H1 (cell line): Measurements from ENCODE around the gene INPP5A. TPM values are rescaled to one million over a fixed set of nuclear protein-coding genes. Genes with fewer than 3 reads are reported as not detected.
"Not testable (repeated sequence)": the region's sequence is repeated elsewhere in the genome, so short reads cannot be mapped to it uniquely, and the experiment has no call there.

Experiments used
- CTCF ChIA-PET: fragments of 300-600 bp; sonication (Branson Sonifier 250); formaldehyde crosslinking; loops from one replicate; lab custom pipeline; 2021; ENCODE audit not compliant: partially characterized antibody; lab: Charles Lee
- POLR2A ChIA-PET: fragments of 300-600 bp; sonication (Branson Sonifier 250); formaldehyde crosslinking; loops from one replicate; lab custom pipeline; 2021; ENCODE audit warnings: inconsistent platforms; ENCODE audit not compliant: partially characterized antibody; lab: Charles Lee
- DNase-seq, 2 experiments: peaks; one replicate each; pipeline versions ENCODE4 v3.0.0 to v3.0.0-alpha.2; 2010 to 2022; ENCODE audit warnings: low spot score in 2 of 2, low read depth in 1 of 2, mixed read lengths in 1 of 2
- FAIRE-seq: peaks from 2 replicates; lab custom pipeline; 2011; peaks lifted over from hg19 to GRCh38; lab: Jason Lieb, UNC
- H2AFZ ChIP-seq: 2 replicates; pipeline ENCODE4 v1.8.1; 2012; ENCODE audit warnings: low read length, inconsistent platforms
- H2AK5ac ChIP-seq: 2 replicates; pipeline ENCODE4 v1.6.1; 2013; ENCODE audit warnings: low read depth, low read length
- H2BK120ac ChIP-seq: replicated peaks from 2 replicates; pipeline ENCODE3; 2013; ENCODE audit warnings: low read depth, low read length, inconsistent platforms
- H2BK12ac ChIP-seq: 2 replicates; pipeline ENCODE4 v1.6.1; 2013; ENCODE audit warnings: low read depth, low read length
- H2BK15ac ChIP-seq: 2 replicates; pipeline ENCODE4 v1.6.1; 2013; ENCODE audit warnings: low read length
- H2BK20ac ChIP-seq: 2 replicates; pipeline ENCODE4 v1.6.1; 2013; ENCODE audit warnings: low read length
- H2BK5ac ChIP-seq: 2 replicates; pipeline ENCODE4 v1.6.1; 2013; ENCODE audit warnings: low read depth, low read length
- H3K14ac ChIP-seq: 2 replicates; pipeline ENCODE4 v1.6.1; 2013; ENCODE audit warnings: inconsistent platforms; ENCODE audit not compliant: insufficient read length
- H3K18ac ChIP-seq: 2 replicates; pipeline ENCODE4 v1.6.1; 2013; ENCODE audit warnings: low read length; ENCODE audit errors: extremely low read depth
- H3K23ac ChIP-seq: 2 replicates; pipeline ENCODE4 v1.6.1; 2013; ENCODE audit warnings: inconsistent platforms; ENCODE audit not compliant: insufficient read length
- H3K23me2 ChIP-seq: 2 replicates; pipeline ENCODE4 v1.6.1; 2013; ENCODE audit warnings: low read depth, low read length
- H3K27ac ChIP-seq: 2 replicates; pipeline ENCODE4 v1.6.1; 2011; ENCODE audit warnings: low read depth, low read length, inconsistent platforms
- H3K27me3 ChIP-seq, 4 experiments: replicated peaks in 1 of 4; 1 replicate in 1 of 4; 2 replicates in 3 of 4; pipeline versions ENCODE4 v1.6.1 to v1.8.1; 2011 to 2013; ENCODE audit warnings: low read length in 3 of 4, mild to moderate bottlenecking in 3 of 4, inconsistent platforms in 2 of 4, mixed read lengths in 2 of 4, moderate library complexity in 1 of 4; ENCODE audit not compliant: control insufficient read depth in 3 of 4, insufficient read depth in 3 of 4; ENCODE audit errors: extremely low read depth in 1 of 4
- H3K36me3 ChIP-seq, 4 experiments: 2 replicates each; pipeline versions ENCODE4 v1.6.1 to v1.8.1; 2011 to 2013; ENCODE audit warnings: mild to moderate bottlenecking in 4 of 4, low read length in 3 of 4, moderate library complexity in 2 of 4, control low read depth in 1 of 4, inconsistent platforms in 1 of 4; ENCODE audit not compliant: insufficient read depth in 4 of 4, control insufficient read depth in 2 of 4
- H3K4ac ChIP-seq: replicated peaks from 2 replicates; pipeline ENCODE3; 2013; ENCODE audit warnings: low read length, low read depth, mixed read lengths, inconsistent platforms; ENCODE audit not compliant: insufficient read length
- H3K4me1 ChIP-seq, 4 experiments: replicated peaks in 1 of 4; 1 replicate in 1 of 4; 2 replicates in 3 of 4; pipeline versions ENCODE4 v1.6.1 to v1.8.1; 2011 to 2013; ENCODE audit warnings: low read length in 3 of 4, inconsistent platforms in 2 of 4, mixed read lengths in 1 of 4; ENCODE audit not compliant: insufficient read depth in 4 of 4, control insufficient read depth in 3 of 4
- H3K4me2 ChIP-seq, 2 experiments: 2 replicates each; pipeline versions ENCODE4 v1.6.1 to v1.8.1; 2011 to 2013; ENCODE audit warnings: low read depth in 2 of 2, low read length in 2 of 2, control low read depth in 1 of 2, inconsistent platforms in 1 of 2, mild to moderate bottlenecking in 1 of 2; ENCODE audit not compliant: insufficient read depth in 1 of 2
- H3K4me3 ChIP-seq, 4 experiments: fragments of 200-600, 300-600 bp in 1 of 4; sonication (generic), shearing (Covaris generic), sonication (Bioruptor Twin) in 1 of 4; 2 replicates each; pipeline versions ENCODE4 v1.5.1 to v1.8.1; 2011 to 2016; ENCODE audit warnings: low read length in 4 of 4, low read depth in 3 of 4, control low read depth in 2 of 4, inconsistent platforms in 2 of 4, mild to moderate bottlenecking in 2 of 4, mixed read lengths in 1 of 4, moderate library complexity in 1 of 4; ENCODE audit not compliant: insufficient read depth in 2 of 4; ENCODE audit errors: extremely low read depth in 1 of 4
- H3K56ac ChIP-seq: replicated peaks from 2 replicates; pipeline ENCODE3; 2013; ENCODE audit warnings: low read depth, mild to moderate bottlenecking, mixed read lengths, low read length, inconsistent platforms; ENCODE audit not compliant: insufficient read length
- H3K79me1 ChIP-seq: 2 replicates; pipeline ENCODE4 v1.6.1; 2013; ENCODE audit warnings: low read depth, low read length, control low read depth
- H3K79me2 ChIP-seq, 2 experiments: 2 replicates each; pipeline versions ENCODE4 v1.6.1 to v1.8.1; 2012 to 2013; ENCODE audit warnings: low read length in 2 of 2, mild to moderate bottlenecking in 2 of 2, inconsistent platforms in 1 of 2; ENCODE audit not compliant: insufficient read depth in 2 of 2, control insufficient read depth in 1 of 2
- H3K9ac ChIP-seq, 4 experiments: replicated peaks in 1 of 4; 1 replicate in 1 of 4; 2 replicates in 3 of 4; pipeline versions ENCODE4 v1.6.1 to v1.8.1; 2011 to 2013; ENCODE audit warnings: low read depth in 3 of 4, low read length in 3 of 4, control low read depth in 2 of 4, mild to moderate bottlenecking in 2 of 4, moderate library complexity in 2 of 4, inconsistent platforms in 1 of 4; ENCODE audit errors: extremely low read depth in 1 of 4
- H3K9me3 ChIP-seq, 2 experiments: 2 replicates each; pipeline versions ENCODE4 v1.6.1 to v1.8.1; 2012 to 2013; ENCODE audit warnings: mild to moderate bottlenecking in 2 of 2, moderate library complexity in 2 of 2, control low read depth in 1 of 2, inconsistent platforms in 1 of 2, low read depth in 1 of 2, low read length in 1 of 2, mixed read lengths in 1 of 2; ENCODE audit not compliant: insufficient read depth in 2 of 2
- H4K20me1 ChIP-seq, 2 experiments: replicated peaks in 1 of 2; 2 replicates each; pipeline versions ENCODE3 to v1.8.1; 2011 to 2013; ENCODE audit warnings: inconsistent platforms in 2 of 2, low read length in 2 of 2, mild to moderate bottlenecking in 1 of 2; ENCODE audit not compliant: insufficient read depth in 2 of 2, control insufficient read depth in 1 of 2
- H4K5ac ChIP-seq: 2 replicates; pipeline ENCODE4 v1.6.1; 2013; ENCODE audit warnings: low read length, low read depth, mixed read lengths, inconsistent platforms; ENCODE audit not compliant: insufficient read length
- H4K8ac ChIP-seq: 2 replicates; pipeline ENCODE4 v1.8.0; 2013; ENCODE audit warnings: mild to moderate bottlenecking, moderate library complexity, low read length, inconsistent platforms; ENCODE audit not compliant: insufficient read depth; ENCODE audit errors: extremely low read depth
- H4K91ac ChIP-seq: replicated peaks from 2 replicates; pipeline ENCODE3; 2013; ENCODE audit warnings: low read length, mixed read lengths, inconsistent platforms; ENCODE audit not compliant: insufficient read length
- WGBS, 2 experiments: shearing (Covaris generic) in 1 of 2; methylation state at CpG; one replicate each; pipeline versions ENCODE4 v1.1.6 to v1.1.7; 2013 to 2015; ENCODE audit warnings: low lambda C conversion rate in 2 of 2, mixed read lengths in 2 of 2, inconsistent platforms in 1 of 2, low coverage in 1 of 2, missing lambda C conversion rate in 1 of 2; ENCODE audit not compliant: insufficient replicate concordance in 2 of 2, insufficient coverage in 1 of 2, insufficient read length in 1 of 2; ENCODE audit errors: extremely low coverage in 1 of 2, missing lambda C conversion rate in 1 of 2; 5-methylcytosine and 5-hydroxymethylcytosine counted together
- polyA plus RNA-seq, 7 experiments: library from polyadenylated mRNA; depleted of rRNA in 3 of 7; stranded (reverse) in 5 of 7; unstranded in 2 of 7; fragments of >200 nt in 5 of 7; fragments of 200-250 nt in 2 of 7; gene quantifications; 1 replicate in 5 of 7; 2 replicates in 1 of 7; 4 replicates in 1 of 7; pipeline versions ENCODE4 v1.2.1 to v1.2.3, GENCODE V29; 2011 to 2013; ENCODE audit warnings: missing spikeins in 2 of 7, mixed read lengths in 2 of 7
- total RNA-seq: library from RNA; stranded (reverse); fragmentation: NEBNext Ultra II Directional; extraction: Animal tissue kit (Norgen Biotek cat#: 25700); gene quantifications from 2 replicates; pipeline ENCODE4 v1.2.1, GENCODE V29; 2021

Gene INPP5A
- total and polyA plus RNA-seq, 2 of the 8 experiments (the other 6 are each of a cell fraction or from before 2014, with no cell fraction given): 19.7 to 27.5 TPM

DNA sequence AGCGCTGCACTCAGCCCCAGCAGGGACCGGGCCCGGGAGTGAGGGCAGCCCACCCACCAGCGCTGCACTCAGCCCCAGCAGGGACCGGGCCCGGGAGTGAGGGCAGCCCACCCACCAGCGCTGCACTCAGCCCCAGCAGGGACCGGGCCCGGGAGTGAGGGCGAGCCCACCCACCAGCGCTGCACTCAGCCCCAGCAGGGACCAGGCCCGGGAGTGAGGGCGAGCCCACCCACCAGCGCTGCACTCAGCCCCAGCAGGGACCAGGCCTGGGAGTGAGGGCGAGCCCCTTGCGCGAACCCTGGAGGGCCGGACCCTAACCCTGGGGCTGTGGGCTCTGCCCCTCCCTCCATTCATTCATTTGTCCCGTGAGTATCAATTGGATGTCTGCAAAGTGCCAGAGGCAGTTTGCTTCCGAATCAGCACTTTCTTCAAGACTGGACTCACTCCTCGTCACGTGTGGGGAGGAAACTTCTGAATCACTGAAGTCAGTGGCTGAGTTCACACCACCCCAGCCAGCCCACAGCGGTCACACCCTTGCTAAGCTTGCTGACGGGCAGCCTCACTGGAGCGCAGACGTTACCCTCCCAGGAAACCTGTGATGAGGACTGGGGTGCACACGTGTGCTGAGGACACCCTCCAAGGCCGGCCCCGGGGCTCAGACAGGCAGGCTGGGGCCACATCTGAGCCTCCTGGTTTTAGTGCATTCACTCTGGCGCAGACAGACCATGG is 205.8 kb downstream of the INPP5A start:
- H4K20me1 ChIP-seq, FAIRE-seq, H3K79me2 ChIP-seq, H3K27me3 ChIP-seq, H3K18ac ChIP-seq, H2BK12ac ChIP-seq, H2AFZ ChIP-seq, H3K9ac ChIP-seq, H3K23ac ChIP-seq, H3K4me3 ChIP-seq, H3K36me3 ChIP-seq, H4K5ac ChIP-seq, H3K79me1 ChIP-seq, H3K27ac ChIP-seq, H3K4me2 ChIP-seq, H2BK15ac ChIP-seq, H3K23me2 ChIP-seq, DNase-seq, H3K14ac ChIP-seq, H3K9me3 ChIP-seq, H2BK120ac ChIP-seq, POLR2A ChIA-PET, H3K4ac ChIP-seq, H3K56ac ChIP-seq: not testable (repeated sequence)
- Histone ChIP-seq H4K91ac (peak overlapping the region; percentile 22), H4K8ac (0 out of 2 replicates have a peak overlapping the region, but pooled peaks have one; percentile 31), H2BK20ac (0 out of 2 replicates have a peak overlapping the region, but pooled peaks have one; percentile 23), H2AK5ac (0 out of 2 replicates have a peak overlapping the region, but pooled peaks have one; percentile 3), H2BK5ac (peak overlapping the region; percentile 20), H3K4me1 (peaks cover 0 to 35% (median 11%) of the 10 kb centered on the region in 4 experiments; a peak in 6 of 7 replicates)
- 79% methylated on average over 16 of the region's 30 CpGs; no CpG with 5 or more reads in 1 of the 2 experiments for whole genome bisulfite sequencing, 2 experiments
- CTCF ChIA-PET: interaction anchor here (1.1 to 1.8 kb wide), 2 partner anchors 82 to 88 kb away, joined by 3 to 5 read pairs; no protein-coding TSS in a partner anchor
